GM12878 (cell line): ENCODE data around the gene AMPD3. TPM values are rescaled to one million over a fixed set of nuclear protein-coding genes. Genes with fewer than 3 reads are reported as not detected.

Source experiments
- ATAC-seq: fragments of 200-7000 bp; cut with Tn5 transposase; 3 replicates; pipeline ENCODE4 v1.9.1; 2020; ENCODE audit warnings: mild to moderate bottlenecking, moderate library complexity
- BruUV-seq: library from RNA; stranded (reverse); fragments of 400-500 nt; replicated peaks from 2 replicates; lab custom pipeline; 2021; lab: Mats Ljungman, UMichigan
- CTCF ChIA-PET: fragments of 300-600 bp; sonication (Branson Sonifier 250); formaldehyde crosslinking; extraction: SDS; loops from one replicate; lab custom pipeline; 2021; ENCODE audit warnings: inconsistent platforms; lab: Yijun Ruan, JAX
- POLR2A ChIA-PET: fragments of 350-600 bp; formaldehyde crosslinking; extraction: SDS; loops from one replicate; lab custom pipeline; 2021; ENCODE audit warnings: inconsistent platforms; lab: Charles Lee
- RAD21 ChIA-PET: fragments of 300-600 bp; sonication (Branson Sonifier 250); formaldehyde crosslinking; loops from one replicate; lab custom pipeline; 2023; ENCODE audit warnings: antibody characterized with exemption; ENCODE audit not compliant: unreplicated experiment; lab: Charles Lee
- SMC1A ChIA-PET: fragments of 300-600 bp; sonication (Branson Sonifier 250); formaldehyde crosslinking; loops from one replicate; lab custom pipeline; 2023; ENCODE audit not compliant: unreplicated experiment, uncharacterized antibody; lab: Charles Lee
- DNase-seq: peaks from one replicate; pipeline ENCODE4 v3.0.0-alpha.2; 2011; ENCODE audit warnings: low read depth, low spot score
- FAIRE-seq: peaks from 3 replicates; lab custom pipeline; 2011; peaks lifted over from hg19 to GRCh38; lab: Jason Lieb, UNC
- H2AFZ ChIP-seq: 2 replicates; pipeline ENCODE4 v1.6.0; 2011; ENCODE audit warnings: low read depth, low read length, control low read depth; ENCODE audit not compliant: control insufficient read depth
- H3K27ac ChIP-seq: 2 replicates; pipeline ENCODE4 v1.5.1; 2011; ENCODE audit warnings: control low read depth; ENCODE audit not compliant: control insufficient read depth, insufficient read depth
- H3K27me3 ChIP-seq, 2 experiments: replicated peaks in 1 of 2; 2 replicates each; pipeline versions ENCODE4 v1.6.0 to v1.6.1; 2011; ENCODE audit warnings: low read length in 1 of 2; ENCODE audit not compliant: control insufficient read depth in 2 of 2, insufficient read depth in 2 of 2
- H3K36me3 ChIP-seq, 2 experiments: 2 replicates each; pipeline ENCODE4 v1.5.1; 2011; ENCODE audit warnings: low read length in 1 of 2; ENCODE audit not compliant: control insufficient read depth in 2 of 2, insufficient read depth in 2 of 2
- H3K4me1 ChIP-seq: 2 replicates; pipeline ENCODE4 v1.6.1; 2011; ENCODE audit warnings: mild to moderate bottlenecking, low read length, moderate library complexity, mixed read lengths; ENCODE audit not compliant: control insufficient read depth, insufficient read depth
- H3K4me2 ChIP-seq: 2 replicates; pipeline ENCODE4 v1.6.0; 2011; ENCODE audit warnings: control low read depth; ENCODE audit not compliant: control insufficient read depth, insufficient read depth
- H3K4me3 ChIP-seq: fragments of 200-600 bp; sonication (generic); 2 replicates; pipeline ENCODE4 v1.5.1; 2016
- H3K79me2 ChIP-seq: 2 replicates; pipeline ENCODE4 v1.6.0; 2011; ENCODE audit warnings: low read length; ENCODE audit not compliant: control insufficient read depth, insufficient read depth
- H3K9ac ChIP-seq: 2 replicates; pipeline ENCODE4 v1.8.0; 2011; ENCODE audit warnings: low read length, control low read depth, mixed read lengths; ENCODE audit not compliant: control insufficient read depth, insufficient read depth
- H3K9me3 ChIP-seq: replicated peaks from 3 replicates; pipeline ENCODE4 v1.5.1; 2011; ENCODE audit warnings: mild to moderate bottlenecking, low read length; ENCODE audit not compliant: control insufficient read depth, insufficient read depth
- H4K20me1 ChIP-seq: 2 replicates; pipeline ENCODE4 v1.6.0; 2011; ENCODE audit not compliant: control insufficient read depth, insufficient read depth
- CBX5 ChIP-seq: sonication (generic); IDR thresholded peaks from 2 replicates; pipeline ENCODE4 v1.6.1; 2016; ENCODE audit warnings: low read depth, moderate library complexity, mild to moderate bottlenecking, inconsistent platforms
- HCFC1 ChIP-seq: fragments of 150-350 bp; IDR thresholded peaks from 2 replicates; pipeline ENCODE4 v1.6.1; 2014; ENCODE audit warnings: low read length
- MYB ChIP-seq: fragments of 150-350 bp; IDR thresholded peaks from 2 replicates; pipeline ENCODE4 v1.6.1; 2014; ENCODE audit warnings: mild to moderate bottlenecking, low read depth, low read length, borderline replicate concordance
- NFXL1 ChIP-seq: fragments of 450-650 bp; IDR thresholded peaks from 2 replicates; pipeline ENCODE4 v1.6.1; 2017; ENCODE audit warnings: antibody characterized with exemption, mild to moderate bottlenecking, borderline replicate concordance
- PML ChIP-seq: IDR thresholded peaks from 2 replicates; pipeline ENCODE4 v1.6.1; 2012; ENCODE audit warnings: low read length, inconsistent platforms
- STAT3 ChIP-seq: IDR thresholded peaks from 2 replicates; pipeline ENCODE4 v1.6.1; 2011; ENCODE audit warnings: low read depth, low read length, improper control_type of control experiment
- ZNF217 ChIP-seq: fragments of 450-650 bp; IDR thresholded peaks from 2 replicates; pipeline ENCODE4 v1.6.1; 2017; ENCODE audit warnings: antibody characterized with exemption, mild to moderate bottlenecking
- WGBS: methylation state at CpG from one replicate; pipeline ENCODE4 v1.1.6; 2016; ENCODE audit warnings: low lambda C conversion rate; ENCODE audit not compliant: insufficient replicate concordance, insufficient coverage; ENCODE audit errors: missing lambda C conversion rate; 5-methylcytosine and 5-hydroxymethylcytosine counted together
- in situ Hi-C: fragments of 300-500 bp; cut with MboI; formaldehyde crosslinking; loops from 9 replicates; pipeline ENCODE4 v1.14.3; 2018; ENCODE audit warnings: mixed read lengths
- intact Hi-C: fragments of 100-400 bp; cut with micrococcal nuclease; formaldehyde crosslinking; loops from one replicate; pipeline ENCODE4 v1.14.2; 2022; ENCODE audit not compliant: unreplicated experiment
- polyA plus RNA-seq, 11 experiments: library from polyadenylated mRNA; depleted of rRNA in 4 of 11; unstranded in 6 of 11; stranded (reverse) in 5 of 11; fragments of >200 nt; fragmentation: Nextera tagmentation in 4 of 11; fragmentation: Illumina TruSeq in 1 of 11; extraction: Ambion mirVana in 4 of 11; extraction: Trizol in 1 of 11; gene quantifications; 1 replicate in 1 of 11; 2 replicates in 10 of 11; pipeline versions ENCODE4 v1.2.1 to v1.2.3, GENCODE V29; 2011 to 2016; ENCODE audit warnings: inconsistent platforms in 2 of 11, missing spikeins in 2 of 11, low read depth in 1 of 11
- total RNA-seq, 4 experiments: library from RNA; depleted of rRNA in 3 of 4; stranded (reverse); fragments of >200 nt in 3 of 4; fragmentation: Illumina TruSeq in 1 of 4; extraction: Trizol in 1 of 4; gene quantifications; 2 replicates each; pipeline versions ENCODE4 v1.2.1 to v1.2.3, GENCODE V29; 2013 to 2021
- TF ChIP-seq, protein P1 (sequence below), 3 experiments: IDR thresholded peaks in 2 of 3; conservative IDR thresholded peaks in 1 of 3; 2 replicates each; pipeline ENCODE4 v1.5.1; 2011; ENCODE audit warnings: low read depth in 3 of 3, low read length in 3 of 3, mild to moderate bottlenecking in 3 of 3, control low read depth in 2 of 3, moderate library complexity in 2 of 3, inconsistent platforms in 1 of 3, mixed read lengths in 1 of 3; ENCODE audit not compliant: control insufficient read depth in 2 of 3, insufficient read depth in 1 of 3; ENCODE audit errors: extremely low read depth in 1 of 3

AMPD3 gene
- total and polyA plus RNA-seq, 10 of the 15 experiments (the other 5 are each of a cell fraction or from before 2014, with no cell fraction given), result 5.6 to 28.6 (median 15.9) TPM

DNA sequence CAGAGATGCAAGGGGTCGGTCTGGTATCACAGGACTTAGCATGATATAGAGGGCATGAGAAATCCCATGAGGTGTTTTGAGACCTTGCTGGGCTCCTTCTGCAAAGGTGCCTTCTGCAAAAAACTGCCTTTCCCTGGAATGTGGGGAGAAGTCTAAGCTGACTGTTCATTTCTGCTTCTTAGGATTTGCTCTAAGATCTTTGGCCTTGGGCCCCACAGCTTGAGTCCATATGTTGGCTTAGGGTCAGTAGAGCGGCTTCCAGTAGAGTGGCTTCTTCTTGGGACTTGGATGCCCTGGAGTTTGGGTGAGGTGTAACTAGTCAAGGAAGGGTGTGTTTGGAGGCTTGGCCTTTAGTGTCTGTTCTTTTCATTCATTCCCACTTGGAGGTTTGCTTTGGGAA is 37.0 kb downstream of the AMPD3 start:
- no peak overlapping the region for H3K9ac ChIP-seq
- H4K20me1 ChIP-seq, result no peaks in the 10 kb centered on the region
- peaks cover 14% of the 10 kb centered on the region for H3K4me1 ChIP-seq
- ChIA-PET RAD21 (no interaction called here), SMC1A (interaction anchor here (0.8 to 1.8 kb wide), 2 partner anchors 34 to 79 kb away, joined by 4 read pairs; no protein-coding TSS in a partner anchor), CTCF (interaction anchor here (1.0 kb wide), 1 partner anchor 78 kb away, joined by 3 read pairs; no protein-coding TSS in a partner anchor), POLR2A (no interaction called here)
- H3K36me3 ChIP-seq, result peaks cover 0 to 9% of the 10 kb centered on the region in 2 experiments; a peak in 2 of 4 replicates
- H3K9me3 ChIP-seq, result no peaks in the 10 kb centered on the region; the same call in 2 of the 3 replicates
- FAIRE-seq, result no peak
- H3K4me2 ChIP-seq, result no peak overlapping the region
- intact Hi-C loops, result no loop called here
- no peak overlapping the region for H3K27ac ChIP-seq
- WGBS, result 46% methylated on average over 2 of the region's 2 CpGs
- TF ChIP-seq CBX5 (no peak), NFXL1 (no peak), PML (no peak), STAT3 (no peak), HCFC1 (no peak), ZNF217 (no peak), MYB (no peak)
- TF ChIP-seq, protein P1, sequence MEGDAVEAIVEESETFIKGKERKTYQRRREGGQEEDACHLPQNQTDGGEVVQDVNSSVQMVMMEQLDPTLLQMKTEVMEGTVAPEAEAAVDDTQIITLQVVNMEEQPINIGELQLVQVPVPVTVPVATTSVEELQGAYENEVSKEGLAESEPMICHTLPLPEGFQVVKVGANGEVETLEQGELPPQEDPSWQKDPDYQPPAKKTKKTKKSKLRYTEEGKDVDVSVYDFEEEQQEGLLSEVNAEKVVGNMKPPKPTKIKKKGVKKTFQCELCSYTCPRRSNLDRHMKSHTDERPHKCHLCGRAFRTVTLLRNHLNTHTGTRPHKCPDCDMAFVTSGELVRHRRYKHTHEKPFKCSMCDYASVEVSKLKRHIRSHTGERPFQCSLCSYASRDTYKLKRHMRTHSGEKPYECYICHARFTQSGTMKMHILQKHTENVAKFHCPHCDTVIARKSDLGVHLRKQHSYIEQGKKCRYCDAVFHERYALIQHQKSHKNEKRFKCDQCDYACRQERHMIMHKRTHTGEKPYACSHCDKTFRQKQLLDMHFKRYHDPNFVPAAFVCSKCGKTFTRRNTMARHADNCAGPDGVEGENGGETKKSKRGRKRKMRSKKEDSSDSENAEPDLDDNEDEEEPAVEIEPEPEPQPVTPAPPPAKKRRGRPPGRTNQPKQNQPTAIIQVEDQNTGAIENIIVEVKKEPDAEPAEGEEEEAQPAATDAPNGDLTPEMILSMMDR (IDR thresholded peaks at IDR 0.05 in 2 of 3, conservative IDR thresholded peaks at IDR 0.05 in 1 of 3; ENCODE audit: control insufficient read depth in 2 of 3, extremely low read depth in 1 of 3, insufficient read depth in 1 of 3, low read depth in 3 of 3, low read length in 3 of 3), result no peak
- H2AFZ ChIP-seq, result no peak overlapping the region
- ATAC-seq, result no peak
- no peaks in the 10 kb centered on the region for H3K79me2 ChIP-seq
- no peak overlapping the region for H3K4me3 ChIP-seq
- DNase-seq, result no peak
- no peaks in the 10 kb centered on the region for H3K27me3 ChIP-seq
- in situ Hi-C loops, result no loop called here
- BruUV-seq, result no TSS peak
